ENCODE measurements around the gene MLF1. TPM values are rescaled to one million over a fixed set of nuclear protein-coding genes. Genes with fewer than 3 reads are reported as not detected.

The MLF1 gene
- total RNA-seq, 1 experiment from 2014 or later = 55.5 TPM

GRCh38 chr3:158560979-158561378 lies 10.0 kb upstream of the MLF1 start:
- H3K36me3 ChIP-seq (ENCODE audit: low read depth) = no peaks in the 10 kb centered on the region
- DNase-seq = no peak
- no peak overlapping the region for H2AFZ ChIP-seq
- POLR2A ChIA-PET (ENCODE audit: unreplicated experiment) = no interaction called here
- CTCF ChIA-PET = no interaction called here
- no peaks in the 10 kb centered on the region for H3K27me3 ChIP-seq (ENCODE audit: insufficient read depth, low read depth)
- no peaks in the 10 kb centered on the region; the same call in 1 of the 2 replicates for H3K9me3 ChIP-seq (ENCODE audit: insufficient read depth, low read depth)
- H3K4me1 ChIP-seq (replicated peaks; ENCODE audit: insufficient read depth) = no peaks in the 10 kb centered on the region
- no peaks in the 10 kb centered on the region for H4K20me1 ChIP-seq (ENCODE audit: insufficient read depth)
- H3K4me3 ChIP-seq = no peak overlapping the region
- no peak overlapping the region for H3K27ac ChIP-seq
- H3K9me2 ChIP-seq (ENCODE audit: insufficient read depth) = no peaks in the 10 kb centered on the region
- no TSS peak for BruUV-seq (replicated peaks)
- H3F3A ChIP-seq (ENCODE audit: insufficient read depth, low read depth) = no peaks in the 10 kb centered on the region
- no peaks in the 10 kb centered on the region for H3K79me2 ChIP-seq (ENCODE audit: low read depth)
- intact Hi-C loops (cut with micrococcal nuclease; ENCODE audit: unreplicated experiment) = no loop called here
- no peak for TF ChIP-seq EZH2 (IDR thresholded peaks at IDR 0.05; ENCODE audit: low read depth)
- TF ChIP-seq, protein P1, sequence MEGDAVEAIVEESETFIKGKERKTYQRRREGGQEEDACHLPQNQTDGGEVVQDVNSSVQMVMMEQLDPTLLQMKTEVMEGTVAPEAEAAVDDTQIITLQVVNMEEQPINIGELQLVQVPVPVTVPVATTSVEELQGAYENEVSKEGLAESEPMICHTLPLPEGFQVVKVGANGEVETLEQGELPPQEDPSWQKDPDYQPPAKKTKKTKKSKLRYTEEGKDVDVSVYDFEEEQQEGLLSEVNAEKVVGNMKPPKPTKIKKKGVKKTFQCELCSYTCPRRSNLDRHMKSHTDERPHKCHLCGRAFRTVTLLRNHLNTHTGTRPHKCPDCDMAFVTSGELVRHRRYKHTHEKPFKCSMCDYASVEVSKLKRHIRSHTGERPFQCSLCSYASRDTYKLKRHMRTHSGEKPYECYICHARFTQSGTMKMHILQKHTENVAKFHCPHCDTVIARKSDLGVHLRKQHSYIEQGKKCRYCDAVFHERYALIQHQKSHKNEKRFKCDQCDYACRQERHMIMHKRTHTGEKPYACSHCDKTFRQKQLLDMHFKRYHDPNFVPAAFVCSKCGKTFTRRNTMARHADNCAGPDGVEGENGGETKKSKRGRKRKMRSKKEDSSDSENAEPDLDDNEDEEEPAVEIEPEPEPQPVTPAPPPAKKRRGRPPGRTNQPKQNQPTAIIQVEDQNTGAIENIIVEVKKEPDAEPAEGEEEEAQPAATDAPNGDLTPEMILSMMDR (conservative IDR thresholded peaks at IDR 0.05) = no peak
- no peak overlapping the region for H3K4me2 ChIP-seq

GRCh38 chr3:158562674-158563073 lies 8.3 kb upstream of the MLF1 start:
- POLR2A ChIA-PET (ENCODE audit: unreplicated experiment) = no interaction called here
- no peaks in the 10 kb centered on the region for H3F3A ChIP-seq (ENCODE audit: insufficient read depth, low read depth)
- intact Hi-C loops (cut with micrococcal nuclease; ENCODE audit: unreplicated experiment) = no loop called here
- no peak overlapping the region for H3K27ac ChIP-seq
- no peaks in the 10 kb centered on the region; the same call in 1 of the 2 replicates for H3K9me3 ChIP-seq (ENCODE audit: insufficient read depth, low read depth)
- CTCF ChIA-PET = no interaction called here
- H3K4me2 ChIP-seq = no peak overlapping the region
- H3K4me1 ChIP-seq (replicated peaks; ENCODE audit: insufficient read depth) = no peaks in the 10 kb centered on the region
- no peak for TF ChIP-seq EZH2 (IDR thresholded peaks at IDR 0.05; ENCODE audit: low read depth)
- TF ChIP-seq, protein P1 (conservative IDR thresholded peaks at IDR 0.05) = no peak
- no peak overlapping the region for H2AFZ ChIP-seq
- DNase-seq = no peak
- H3K9me2 ChIP-seq (ENCODE audit: insufficient read depth) = no peaks in the 10 kb centered on the region
- no peaks in the 10 kb centered on the region for H3K27me3 ChIP-seq (ENCODE audit: insufficient read depth, low read depth)
- no peaks in the 10 kb centered on the region for H4K20me1 ChIP-seq (ENCODE audit: insufficient read depth)
- BruUV-seq (replicated peaks) = no TSS peak
- H3K36me3 ChIP-seq (ENCODE audit: low read depth) = no peaks in the 10 kb centered on the region
- no peaks in the 10 kb centered on the region for H3K79me2 ChIP-seq (ENCODE audit: low read depth)
- no peak overlapping the region for H3K4me3 ChIP-seq

DNA sequence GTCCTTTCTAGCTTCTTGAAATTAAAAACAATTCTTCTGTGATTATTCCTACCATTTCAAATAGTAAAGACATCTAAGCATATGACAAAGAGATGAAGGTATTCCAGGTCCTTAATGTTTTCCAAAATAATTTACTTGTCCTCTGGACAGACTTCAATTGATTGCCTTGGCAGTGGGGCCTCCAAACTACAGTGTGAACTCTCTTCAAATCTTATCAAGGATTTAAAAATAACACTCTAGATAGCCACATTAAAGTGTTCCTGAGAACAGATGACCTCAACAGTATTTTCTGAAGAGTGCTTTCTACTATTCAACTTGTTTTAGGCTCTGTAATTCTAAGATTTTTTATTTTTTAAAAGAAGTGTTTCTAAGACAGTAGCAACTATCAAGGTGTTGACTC lies 7.9 kb upstream of the MLF1 start:
- Histone ChIP-seq H3K27me3 (ENCODE audit: insufficient read depth, low read depth) (no peaks in the 10 kb centered on the region), H2AFZ (no peak overlapping the region), H3K27ac (no peak overlapping the region), H3K4me3 (no peak overlapping the region), H3F3A (ENCODE audit: insufficient read depth, low read depth) (no peaks in the 10 kb centered on the region), H3K9me2 (ENCODE audit: insufficient read depth) (no peaks in the 10 kb centered on the region), H3K9me3 (ENCODE audit: insufficient read depth, low read depth) (no peaks in the 10 kb centered on the region; the same call in 1 of the 2 replicates), H3K36me3 (ENCODE audit: low read depth) (no peaks in the 10 kb centered on the region), H4K20me1 (ENCODE audit: insufficient read depth) (no peaks in the 10 kb centered on the region), H3K4me2 (no peak overlapping the region), H3K79me2 (ENCODE audit: low read depth) (no peaks in the 10 kb centered on the region), H3K4me1 (replicated peaks; ENCODE audit: insufficient read depth) (no peaks in the 10 kb centered on the region)
- DNase-seq = no peak
- POLR2A ChIA-PET (ENCODE audit: unreplicated experiment) = interaction anchor here (0.7 kb wide), 1 partner anchor 51 kb away, joined by 7 read pairs; no protein-coding TSS in a partner anchor
- intact Hi-C loops (cut with micrococcal nuclease; ENCODE audit: unreplicated experiment) = no loop called here
- no TSS peak for BruUV-seq (replicated peaks)
- no peak for TF ChIP-seq EZH2 (IDR thresholded peaks at IDR 0.05; ENCODE audit: low read depth)
- TF ChIP-seq, protein P1 (conservative IDR thresholded peaks at IDR 0.05) = no peak
- CTCF ChIA-PET = no interaction called here
